Activated CD4-positive, alpha-beta memory T cell treated with anti-CD3 and anti-CD28 coated beads for 36 hours (primary cell): Measurements from ENCODE around the gene CELF2. TPM values are rescaled to one million over a fixed set of nuclear protein-coding genes. Genes with fewer than 3 reads are reported as not detected.
A peak's percentile ranks its signal among the peaks of the same experiment; 100 is the strongest.

Experiments used
- CTCF ChIA-PET: fragments of 350-600 bp; sonication (Branson Sonifier 250); formaldehyde crosslinking; loops from one replicate; lab custom pipeline; 2021; ENCODE audit warnings: antibody characterized with exemption, inconsistent platforms; lab: Charles Lee
- POLR2A ChIA-PET: fragments of 350-600 bp; sonication (Branson Sonifier 250); formaldehyde crosslinking; loops from one replicate; lab custom pipeline; 2021; ENCODE audit warnings: antibody characterized with exemption; lab: Charles Lee
- DNase-seq: peaks from one replicate; pipeline ENCODE4 v3.0.0-alpha.2; 2020
- H3K27ac Mint-ChIP-seq: one replicate; pipeline ENCODE4 v1.8.0; 2021; ENCODE audit warnings: mixed read lengths
- H3K27me3 Mint-ChIP-seq: one replicate; pipeline ENCODE4 v1.8.0; 2021; ENCODE audit warnings: mixed read lengths
- H3K36me3 Mint-ChIP-seq: one replicate; pipeline ENCODE4 v1.8.0; 2021; ENCODE audit warnings: mixed read lengths
- H3K4me1 Mint-ChIP-seq: one replicate; pipeline ENCODE4 v1.8.0; 2021; ENCODE audit warnings: low read depth, mixed read lengths
- H3K4me3 Mint-ChIP-seq: one replicate; pipeline ENCODE4 v1.8.0; 2021; ENCODE audit warnings: mild to moderate bottlenecking, mixed read lengths
- H3K9me3 Mint-ChIP-seq: one replicate; pipeline ENCODE4 v1.8.0; 2021; ENCODE audit warnings: mixed read lengths
- intact Hi-C: fragments of 100-400 bp; cut with micrococcal nuclease; formaldehyde crosslinking; loops from one replicate; pipeline ENCODE4 v1.15.1; 2023
- total RNA-seq, 2 experiments: library from RNA; stranded (reverse); gene quantifications; one replicate each; pipeline ENCODE4 v1.2.3, GENCODE V29; 2021

The CELF2 gene
- total RNA-seq, 2 experiments from 2014 or later = 109 to 113 TPM

- DNase-seq = no peak
- H3K4me1 Mint-ChIP-seq = peaks cover 86% of the 10 kb centered on the region
- H3K27me3 Mint-ChIP-seq = no peaks in the 10 kb centered on the region
- ChIA-PET CTCF (interaction anchor here (1.1 kb wide), 1 partner anchor 439 kb away, joined by 5 read pairs; no protein-coding TSS in a partner anchor), POLR2A (interaction anchor here (0.8 kb wide), 1 partner anchor 40 kb away, joined by 3 read pairs; no protein-coding TSS in a partner anchor)
- H3K4me3 Mint-ChIP-seq = no peak overlapping the region
- peaks cover 84% of the 10 kb centered on the region for H3K36me3 Mint-ChIP-seq
- intact Hi-C loops = no loop called here
- peak overlapping the region; percentile 83 for H3K27ac Mint-ChIP-seq
- H3K9me3 Mint-ChIP-seq = no peaks in the 10 kb centered on the region
These were observed 300.4 kb downstream of the CELF2 start for GRCh38 chr10:11317936-11318670.

DNA sequence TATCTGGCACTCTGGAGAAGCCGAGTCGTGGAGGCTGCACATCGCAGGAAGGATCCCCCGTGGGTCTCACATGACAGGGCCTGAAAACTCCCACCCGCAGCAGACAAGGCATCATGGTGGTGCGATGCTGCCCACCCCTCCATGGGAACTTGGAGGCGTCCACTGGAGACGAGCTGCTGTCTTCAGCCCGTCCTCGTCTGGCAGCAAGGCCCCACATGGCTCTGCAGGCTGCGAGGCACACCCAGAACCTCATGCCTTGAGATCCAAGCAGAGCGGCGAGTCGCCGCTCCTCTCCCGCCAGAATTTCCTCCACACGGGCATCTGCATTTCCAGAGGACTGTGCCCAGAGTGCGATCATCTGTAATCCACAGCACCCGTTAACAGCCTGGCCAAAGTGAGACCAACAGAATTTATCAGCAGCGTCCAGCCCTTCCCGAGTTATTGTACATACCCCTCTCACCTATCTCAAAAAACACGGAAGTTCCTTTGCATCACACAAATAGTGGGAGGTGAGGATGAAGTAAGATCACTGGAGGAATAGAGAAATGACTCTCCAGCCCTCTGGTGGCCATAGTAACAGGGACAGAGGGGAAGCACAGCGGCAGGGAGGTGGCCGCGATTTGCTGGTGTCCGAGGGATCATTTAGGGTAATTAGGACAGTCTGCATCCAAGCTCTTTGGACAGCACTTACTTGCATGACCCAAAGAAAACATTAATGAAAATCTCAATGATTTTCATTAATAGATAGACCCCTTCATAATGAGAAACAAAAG, 301.3 kb downstream of the CELF2 start:
- H3K4me3 Mint-ChIP-seq = no peak overlapping the region
- no peak for DNase-seq

DNA sequence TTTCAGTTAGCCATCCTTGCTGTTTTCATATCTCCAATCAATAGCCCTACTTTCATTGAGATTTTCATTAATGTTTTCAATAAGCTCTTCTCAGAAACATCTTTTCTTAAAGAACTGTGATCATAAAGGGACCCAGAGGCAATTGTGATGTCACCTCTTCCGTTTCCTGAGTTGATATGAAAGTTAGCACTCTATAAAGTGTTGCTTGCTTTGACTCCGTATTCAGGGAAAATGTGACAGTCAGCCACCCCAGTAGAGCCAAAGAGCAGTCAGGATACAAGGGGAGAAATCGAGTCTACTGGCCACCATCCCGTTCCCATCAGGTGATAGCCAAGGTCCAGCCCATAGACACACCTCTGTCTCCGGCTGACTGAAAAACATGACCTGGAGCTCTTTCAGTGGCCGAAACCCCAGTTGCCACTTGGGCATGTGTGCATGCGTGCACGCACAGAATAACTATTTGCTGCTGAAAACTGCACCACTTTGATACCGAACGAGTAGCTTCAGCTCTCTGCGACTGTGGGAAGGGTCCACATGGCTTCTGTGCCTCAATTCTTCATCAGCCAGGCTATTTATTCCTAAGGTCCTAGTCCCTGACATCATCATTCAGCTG, 302.4 kb downstream of the CELF2 start:
- no peaks in the 10 kb centered on the region for H3K9me3 Mint-ChIP-seq
- peaks cover 86% of the 10 kb centered on the region for H3K4me1 Mint-ChIP-seq
- H3K27me3 Mint-ChIP-seq = no peaks in the 10 kb centered on the region
- ChIA-PET CTCF (interaction anchor here (1.0 to 1.7 kb wide), 3 partner anchors 10 to 154 kb away, joined by 3 to 7 read pairs (median 4); no protein-coding TSS in a partner anchor), POLR2A (interaction anchor here (1.6 kb wide), 1 partner anchor 46 kb away, joined by 6 read pairs; no protein-coding TSS in a partner anchor)
- DNase-seq = peak; percentile 46
- peak overlapping the region; percentile 83 for H3K27ac Mint-ChIP-seq
- intact Hi-C loops = loop anchor here (1.0 to 5.0 kb wide), 5 partner anchors 33 to 149 kb away; no protein-coding TSS in a partner anchor
- H3K36me3 Mint-ChIP-seq = peaks cover 83% of the 10 kb centered on the region
- H3K4me3 Mint-ChIP-seq = peak overlapping the region; percentile 6

More for the DNA sequence above, 301.3 kb downstream of the CELF2 start:
- H3K9me3 Mint-ChIP-seq = no peaks in the 10 kb centered on the region
- H3K27ac Mint-ChIP-seq = peak overlapping the region; percentile 83
- intact Hi-C loops = no loop called here
- no peaks in the 10 kb centered on the region for H3K27me3 Mint-ChIP-seq
- ChIA-PET CTCF (interaction anchor here (0.6 to 1.7 kb wide), 4 partner anchors 9 to 439 kb away, joined by 3 to 7 read pairs (median 4); no protein-coding TSS in a partner anchor), POLR2A (interaction anchor here (1.6 kb wide), 1 partner anchor 45 kb away, joined by 6 read pairs; no protein-coding TSS in a partner anchor)
- peaks cover 86% of the 10 kb centered on the region for H3K4me1 Mint-ChIP-seq
- H3K36me3 Mint-ChIP-seq = peaks cover 84% of the 10 kb centered on the region

GRCh38 chr10:11320809-11321520, 303.3 kb downstream of the CELF2 start:
- Mint-ChIP-seq H3K36me3 (peaks cover 85% of the 10 kb centered on the region), H3K4me1 (peaks cover 86% of the 10 kb centered on the region), H3K27me3 (no peaks in the 10 kb centered on the region), H3K27ac (peak overlapping the region; percentile 83), H3K4me3 (no peak overlapping the region), H3K9me3 (no peaks in the 10 kb centered on the region)
- ChIA-PET CTCF (interaction anchor here (0.6 to 1.7 kb wide), 3 partner anchors 11 to 676 kb away, joined by 3 to 7 read pairs (median 4); no protein-coding TSS in a partner anchor), POLR2A (interaction anchor here (1.2 to 1.6 kb wide), 2 partner anchors 11 to 47 kb away, joined by 3 to 6 read pairs; no protein-coding TSS in a partner anchor)
- DNase-seq = peak; percentile 9
- intact Hi-C loops = loop anchor here (1.0 to 5.0 kb wide), 5 partner anchors 34 to 150 kb away; no protein-coding TSS in a partner anchor

DNA sequence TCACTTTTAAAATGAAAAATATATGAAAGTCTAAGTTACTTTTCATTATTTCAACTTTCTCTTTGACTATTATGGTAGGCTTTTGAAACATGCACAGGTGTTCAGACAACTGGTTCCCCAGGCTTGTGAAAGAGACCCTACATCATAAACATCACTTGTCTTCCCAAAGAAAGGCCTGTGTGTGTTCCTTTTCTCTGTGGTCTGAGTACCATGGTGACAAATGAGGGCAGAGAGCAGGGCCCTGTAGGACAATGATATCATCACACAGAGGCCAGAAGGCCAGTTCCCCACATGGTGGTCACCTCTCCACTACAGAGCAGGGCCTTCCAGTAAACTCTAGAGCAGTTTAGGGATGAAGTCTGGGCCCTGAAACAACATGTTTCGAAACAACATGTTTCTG, 305.0 kb downstream of the CELF2 start:
- H3K9me3 Mint-ChIP-seq = no peaks in the 10 kb centered on the region
- H3K4me3 Mint-ChIP-seq = no peak overlapping the region
- peak overlapping the region; percentile 83 for H3K27ac Mint-ChIP-seq
- intact Hi-C loops = loop anchor here (5.0 kb wide), 2 partner anchors 35 to 85 kb away; no protein-coding TSS in a partner anchor
- ChIA-PET POLR2A (no interaction called here), CTCF (interaction anchor here (0.9 kb wide), 1 partner anchor 144 kb away, joined by 3 read pairs; no protein-coding TSS in a partner anchor)
- no peaks in the 10 kb centered on the region for H3K27me3 Mint-ChIP-seq
- H3K4me1 Mint-ChIP-seq = peaks cover 69% of the 10 kb centered on the region
- no peak for DNase-seq
- H3K36me3 Mint-ChIP-seq = peaks cover 74% of the 10 kb centered on the region

DNA sequence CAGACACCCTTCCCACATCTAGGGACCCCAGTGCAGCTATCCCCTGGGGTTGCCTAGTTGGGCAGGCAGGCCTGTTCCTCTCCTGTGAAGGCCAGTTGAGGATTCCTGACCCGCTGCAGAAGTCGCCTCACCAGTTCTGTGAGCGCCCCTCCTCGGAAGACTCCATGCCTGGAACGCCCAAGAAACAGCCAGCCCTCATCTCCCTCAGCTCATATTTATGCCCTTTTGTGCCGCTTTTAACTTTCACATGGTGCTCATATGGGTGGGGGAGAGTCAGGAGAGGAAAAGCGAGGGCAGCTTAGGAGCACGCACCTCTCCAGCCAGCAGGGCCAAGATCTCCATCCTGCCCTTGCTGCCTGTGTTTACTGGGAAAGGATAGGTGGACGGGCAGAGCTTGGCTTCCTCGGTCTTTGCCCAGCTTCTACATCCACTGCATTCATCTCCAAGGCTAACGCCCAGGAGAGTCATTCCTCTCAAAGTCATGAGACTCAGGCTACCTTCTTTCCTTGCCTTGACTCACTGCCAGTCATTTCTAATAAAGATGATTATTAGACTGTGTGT, 307.2 kb downstream of the CELF2 start:
- CTCF ChIA-PET = no interaction called here
- intact Hi-C loops = loop anchor here (5.0 kb wide), 2 partner anchors 38 to 88 kb away; no protein-coding TSS in a partner anchor
- POLR2A ChIA-PET = no interaction called here
- H3K27ac Mint-ChIP-seq = peak overlapping the region; percentile 61
- H3K4me3 Mint-ChIP-seq = no peak overlapping the region
- DNase-seq = no peak
- H3K27me3 Mint-ChIP-seq = no peaks in the 10 kb centered on the region
- peaks cover 52% of the 10 kb centered on the region for H3K4me1 Mint-ChIP-seq
- H3K9me3 Mint-ChIP-seq = no peaks in the 10 kb centered on the region
- peaks cover 64% of the 10 kb centered on the region for H3K36me3 Mint-ChIP-seq

DNA sequence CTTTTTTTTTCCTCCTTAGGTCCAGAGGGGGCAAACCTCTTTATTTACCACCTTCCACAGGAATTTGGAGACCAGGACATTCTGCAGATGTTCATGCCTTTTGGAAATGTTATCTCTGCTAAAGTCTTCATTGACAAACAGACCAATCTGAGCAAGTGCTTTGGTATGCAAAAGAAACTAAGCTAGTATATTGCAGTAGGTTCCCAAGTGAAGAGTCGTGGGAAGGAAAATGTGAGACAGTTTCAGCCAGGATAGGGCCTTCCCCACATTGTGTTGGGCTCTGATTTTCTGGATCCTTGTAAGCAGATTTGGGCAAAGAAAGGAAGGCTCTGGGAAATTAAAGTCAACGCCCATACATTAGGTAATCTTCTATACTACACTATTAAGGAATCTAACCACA, 308.1 kb downstream of the CELF2 start:
- no peak for DNase-seq
- no peaks in the 10 kb centered on the region for H3K9me3 Mint-ChIP-seq
- ChIA-PET POLR2A (no interaction called here), CTCF (interaction anchor here (1.0 kb wide), 1 partner anchor 56 kb away, joined by 3 read pairs; no protein-coding TSS in a partner anchor)
- intact Hi-C loops = no loop called here
- H3K4me1 Mint-ChIP-seq = peaks cover 49% of the 10 kb centered on the region
- no peaks in the 10 kb centered on the region for H3K27me3 Mint-ChIP-seq
- H3K36me3 Mint-ChIP-seq = peaks cover 61% of the 10 kb centered on the region
- no peak overlapping the region for H3K4me3 Mint-ChIP-seq
- peak overlapping the region; percentile 29 for H3K27ac Mint-ChIP-seq

DNA sequence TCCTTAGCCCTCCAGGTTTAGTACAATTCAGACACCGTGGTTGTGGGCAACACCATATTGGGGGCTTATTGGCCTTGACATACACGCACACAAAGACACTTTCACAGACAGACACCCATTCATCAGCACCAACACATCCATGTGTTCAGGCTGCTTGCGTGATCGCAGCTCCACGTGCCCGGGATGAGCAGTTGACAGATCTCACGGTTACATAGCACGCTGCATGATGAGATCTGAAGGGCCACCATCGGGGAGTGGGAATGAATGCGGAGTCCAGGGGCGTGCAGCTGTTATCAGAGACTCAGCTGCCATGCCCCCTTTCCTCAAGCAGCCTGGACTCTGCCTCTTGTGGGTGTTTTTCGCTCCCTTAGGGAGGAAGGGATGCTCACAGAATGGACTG, 308.6 kb downstream of the CELF2 start:
- H3K27me3 Mint-ChIP-seq = no peaks in the 10 kb centered on the region
- H3K4me3 Mint-ChIP-seq = no peak overlapping the region
- CTCF ChIA-PET = interaction anchor here (1.0 kb wide), 1 partner anchor 56 kb away, joined by 3 read pairs; no protein-coding TSS in a partner anchor
- DNase-seq = no peak
- peaks cover 57% of the 10 kb centered on the region for H3K36me3 Mint-ChIP-seq
- peaks cover 45% of the 10 kb centered on the region for H3K4me1 Mint-ChIP-seq
- POLR2A ChIA-PET = interaction anchor here (0.7 kb wide), 1 partner anchor 39 kb away, joined by 3 read pairs; no protein-coding TSS in a partner anchor
- H3K9me3 Mint-ChIP-seq = no peaks in the 10 kb centered on the region
- no peak overlapping the region for H3K27ac Mint-ChIP-seq
- intact Hi-C loops = no loop called here

DNA sequence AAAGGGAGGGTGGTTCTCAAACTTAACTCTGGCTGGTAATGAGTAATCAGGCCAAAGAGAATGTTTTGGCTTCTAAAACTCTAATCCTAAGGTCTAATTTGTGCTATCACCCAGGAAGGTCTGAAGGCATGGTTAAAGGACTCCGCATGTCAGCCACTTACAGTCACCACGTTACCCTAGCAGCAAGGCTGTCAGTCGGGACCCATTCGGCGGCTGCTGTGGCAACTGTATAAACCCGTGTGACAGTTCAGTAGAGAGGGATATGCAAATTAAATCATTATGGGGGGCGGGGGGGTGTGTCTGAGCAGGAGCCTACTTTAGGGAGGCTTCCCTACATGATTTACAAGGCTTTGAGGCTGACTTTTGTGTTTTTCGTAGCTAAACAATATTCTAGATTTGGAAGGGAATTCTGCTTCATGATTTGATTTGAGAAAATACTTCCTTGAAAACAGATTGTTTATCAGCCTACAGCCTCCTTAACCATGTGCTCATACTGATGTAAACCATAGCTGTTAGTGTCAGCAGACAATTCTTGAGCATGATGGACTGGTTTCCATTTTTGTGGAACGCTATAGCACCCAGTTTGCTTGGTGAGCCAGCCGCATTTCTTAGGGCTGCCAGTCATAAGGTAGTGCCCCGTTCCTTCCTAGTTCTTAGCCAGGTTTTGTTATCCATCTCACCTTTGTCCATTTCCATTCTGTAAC, 309.4 kb downstream of the CELF2 start:
- Mint-ChIP-seq H3K36me3 (peaks cover 55% of the 10 kb centered on the region), H3K27me3 (no peaks in the 10 kb centered on the region), H3K9me3 (no peaks in the 10 kb centered on the region), H3K4me1 (peaks cover 42% of the 10 kb centered on the region), H3K4me3 (no peak overlapping the region), H3K27ac (peak overlapping the region; percentile 47)
- POLR2A ChIA-PET = interaction anchor here (0.7 kb wide), 1 partner anchor 38 kb away, joined by 3 read pairs; no protein-coding TSS in a partner anchor
- intact Hi-C loops = no loop called here
- CTCF ChIA-PET = no interaction called here
- no peak for DNase-seq
